Activated CD8-positive, alpha-beta memory T cell treated with anti-CD3 and anti-CD28 coated beads, Interleukin-2, amount 10 ng/mL, durations not matched to agents 7 days and 5 days (primary cell): ENCODE results near the gene EPN3. TPM values are rescaled to one million over a fixed set of nuclear protein-coding genes. Genes with fewer than 3 reads are reported as not detected.

Experiments
- ATAC-seq: fragments of 150-1000 bp; cut with Tn5 transposase; one replicate; pipeline ENCODE4 v1.10.0; 2021; ENCODE audit warnings: moderate library complexity
- CTCF ChIA-PET: fragments of 350-600 bp; sonication (Branson Sonifier 250); formaldehyde crosslinking; loops from one replicate; lab custom pipeline; 2021; ENCODE audit warnings: antibody characterized with exemption; lab: Charles Lee
- DNase-seq: peaks from one replicate; pipeline ENCODE4 v3.0.0-alpha.2; 2020
- H3K27ac Mint-ChIP-seq: one replicate; pipeline ENCODE4 v1.8.0; 2021; ENCODE audit warnings: mild to moderate bottlenecking, mixed read lengths
- H3K27me3 Mint-ChIP-seq: one replicate; pipeline ENCODE4 v1.8.0; 2021; ENCODE audit warnings: mixed read lengths
- H3K36me3 Mint-ChIP-seq: one replicate; pipeline ENCODE4 v1.8.0; 2021; ENCODE audit warnings: mild to moderate bottlenecking, mixed read lengths
- H3K4me1 Mint-ChIP-seq: one replicate; pipeline ENCODE4 v1.8.0; 2021; ENCODE audit warnings: mixed read lengths
- H3K4me3 Mint-ChIP-seq: one replicate; pipeline ENCODE4 v1.8.0; 2021; ENCODE audit warnings: mild to moderate bottlenecking, moderate library complexity, mixed read lengths
- H3K9me3 Mint-ChIP-seq: one replicate; pipeline ENCODE4 v1.8.0; 2022; ENCODE audit warnings: low read depth, mixed read lengths
- total RNA-seq, 2 experiments: library from RNA; stranded (reverse); gene quantifications; one replicate each; pipeline ENCODE4 v1.2.3, GENCODE V29; 2021

EPN3 gene
- total RNA-seq, 2 experiments from 2014 or later, result not detected

DNA sequence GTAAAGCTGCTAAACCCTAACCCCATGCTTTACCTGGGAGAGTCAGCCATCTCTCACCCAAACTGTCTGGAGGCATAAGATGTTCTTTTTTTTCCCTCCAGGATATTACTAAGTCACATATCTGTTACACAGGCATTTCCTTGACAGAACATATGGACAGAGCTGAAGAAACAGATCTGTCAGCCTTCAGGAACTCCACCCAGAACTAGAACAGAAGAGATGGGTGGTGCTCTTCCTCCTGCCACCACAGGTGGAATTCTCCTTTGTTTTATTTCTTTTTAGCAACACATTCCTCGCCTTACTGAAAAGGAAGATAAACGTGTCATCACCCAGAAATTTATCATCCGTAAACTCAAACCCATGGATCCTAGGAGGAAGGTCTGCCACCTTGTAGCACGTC, 15.5 kb upstream of the EPN3 start:
- H3K9me3 Mint-ChIP-seq, result no peaks in the 10 kb centered on the region
- DNase-seq (no peak), ATAC-seq (no peak)
- H3K36me3 Mint-ChIP-seq, result no peaks in the 10 kb centered on the region
- H3K4me3 Mint-ChIP-seq, result no peak overlapping the region
- no peaks in the 10 kb centered on the region for H3K27me3 Mint-ChIP-seq
- peaks cover 6% of the 10 kb centered on the region for H3K4me1 Mint-ChIP-seq
- no peak overlapping the region for H3K27ac Mint-ChIP-seq
- CTCF ChIA-PET, result interaction anchor here (0.5 to 1.8 kb wide), 2 partner anchors 16 to 183 kb away, joined by 3 to 5 read pairs; no protein-coding TSS in a partner anchor

DNA sequence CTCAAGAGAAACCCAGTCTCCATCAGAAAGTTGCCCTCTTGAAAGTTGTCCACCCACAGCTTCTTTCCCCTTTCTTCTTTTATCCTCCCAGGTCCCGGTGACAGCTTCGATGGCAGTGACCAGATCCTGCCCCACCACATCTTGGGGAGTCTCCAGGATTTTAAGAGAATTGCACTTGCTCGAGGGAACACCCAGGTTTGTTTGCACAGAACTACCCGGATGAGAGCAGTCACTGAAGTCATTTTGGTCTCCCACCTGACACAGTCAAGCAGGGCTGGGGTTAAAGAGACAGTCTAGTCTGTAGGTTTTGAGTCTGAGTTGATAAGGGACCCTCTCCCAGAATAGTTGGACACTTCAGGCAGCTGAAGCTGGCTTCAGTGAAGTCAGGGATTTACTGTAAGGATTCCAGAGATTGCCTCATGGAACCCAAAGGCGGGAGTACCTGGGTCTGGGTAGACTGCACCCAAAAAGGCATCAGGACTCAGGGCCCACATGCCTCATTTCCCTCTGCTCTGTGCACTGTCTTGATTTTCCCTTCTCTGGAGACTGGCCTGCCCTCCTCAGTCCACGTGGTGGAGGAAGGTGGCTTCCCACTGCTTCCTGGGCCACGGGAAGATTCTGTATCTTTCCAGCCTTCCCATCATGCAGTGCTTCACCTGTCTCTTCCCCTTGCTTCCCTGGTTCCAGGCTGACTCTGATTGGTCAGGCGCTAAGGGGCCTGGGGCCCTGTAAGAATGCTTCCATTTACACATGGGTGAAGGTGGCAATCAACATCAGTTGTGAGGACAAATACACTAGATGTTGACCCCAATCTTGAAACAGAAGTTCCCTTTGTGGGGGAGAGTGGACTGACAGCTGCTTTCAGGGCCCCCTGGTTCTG, 14.8 kb upstream of the EPN3 start:
- H3K27me3 Mint-ChIP-seq, result no peaks in the 10 kb centered on the region
- no peaks in the 10 kb centered on the region for H3K9me3 Mint-ChIP-seq
- CTCF ChIA-PET, result interaction anchor here (0.5 kb wide), 1 partner anchor 183 kb away, joined by 3 read pairs; no protein-coding TSS in a partner anchor
- H3K4me1 Mint-ChIP-seq, result peaks cover 2% of the 10 kb centered on the region
- ATAC-seq, result no peak
- H3K4me3 Mint-ChIP-seq, result no peak overlapping the region
- no peaks in the 10 kb centered on the region for H3K36me3 Mint-ChIP-seq
- DNase-seq, result no peak
- H3K27ac Mint-ChIP-seq, result no peak overlapping the region

DNA sequence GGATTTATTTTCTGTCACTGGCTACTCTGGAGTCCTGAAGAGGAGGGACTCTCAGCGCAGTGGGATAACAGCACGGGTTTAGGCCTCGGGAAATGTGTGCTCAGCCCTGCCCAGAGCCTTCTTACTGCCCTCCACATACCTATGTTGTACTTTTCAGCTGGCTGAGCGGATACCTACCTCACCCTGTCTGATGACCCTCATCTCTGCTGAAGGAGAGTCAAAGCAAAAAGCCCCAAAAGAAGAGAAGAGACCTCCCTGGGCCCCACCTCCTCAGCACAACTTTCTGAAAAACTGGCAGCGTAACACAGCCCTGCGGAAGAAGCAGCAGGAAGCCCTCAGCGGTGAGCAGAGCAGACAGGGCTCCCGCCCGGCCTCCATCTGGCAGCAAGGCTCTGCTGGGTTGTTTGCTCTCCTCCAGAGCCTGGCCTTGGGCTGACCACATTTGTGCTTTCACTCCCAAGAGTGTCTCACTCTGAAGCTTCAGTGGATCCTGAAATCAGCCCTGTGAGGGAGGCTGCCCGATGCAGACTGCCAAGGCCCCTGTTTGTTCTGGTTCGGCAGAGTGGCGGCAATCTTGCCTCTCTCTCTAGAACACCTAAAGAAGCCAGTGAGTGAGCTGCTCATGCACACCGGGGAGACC, 14.0 kb upstream of the EPN3 start:
- Mint-ChIP-seq H3K27me3 (no peaks in the 10 kb centered on the region), H3K27ac (no peak overlapping the region), H3K4me1 (peaks cover 2% of the 10 kb centered on the region), H3K36me3 (no peaks in the 10 kb centered on the region), H3K4me3 (no peak overlapping the region), H3K9me3 (no peaks in the 10 kb centered on the region)
- CTCF ChIA-PET, result interaction anchor here (0.7 to 1.3 kb wide), 3 partner anchors 15 to 353 kb away, joined by 3 read pairs; partner anchors contain the start of genes EPN3 and SGCA
- DNase-seq, result no peak
- ATAC-seq, result no peak

DNA sequence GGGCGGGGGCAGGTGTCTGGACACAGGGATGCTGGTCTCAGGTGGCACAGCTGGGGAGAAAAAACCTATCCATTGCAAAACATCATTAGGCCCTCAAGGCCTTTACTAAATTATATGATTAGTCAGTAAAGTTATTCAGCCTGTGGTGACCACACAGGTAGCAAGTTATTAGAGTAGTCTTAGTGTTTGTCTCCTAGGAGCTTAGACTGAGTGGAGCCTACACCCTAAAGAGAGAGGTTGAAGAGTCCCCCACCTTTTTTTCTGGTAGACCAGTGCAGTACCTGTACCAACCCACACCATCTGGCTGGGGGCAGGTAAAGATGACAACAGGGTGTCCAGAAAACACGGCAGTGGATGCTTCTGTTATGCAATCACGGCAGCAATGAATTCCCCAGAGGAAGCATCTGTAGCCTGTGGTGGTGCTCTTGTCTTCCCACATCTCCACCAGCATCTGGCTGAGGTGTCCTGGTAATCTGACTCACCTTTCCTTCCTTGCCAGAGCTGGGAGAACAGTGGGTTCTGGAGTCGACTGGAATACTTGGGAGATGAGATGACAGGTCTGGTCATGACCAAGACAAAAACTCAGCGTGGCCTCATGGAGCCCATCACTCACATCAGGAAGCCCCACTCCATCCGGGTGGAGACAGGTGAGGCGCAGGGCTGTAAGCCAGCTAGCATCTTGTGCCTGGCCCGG, 13.2 kb upstream of the EPN3 start:
- H3K27me3 Mint-ChIP-seq, result no peaks in the 10 kb centered on the region
- ATAC-seq (no peak), DNase-seq (no peak)
- CTCF ChIA-PET, result interaction anchor here (0.7 to 1.3 kb wide), 3 partner anchors 14 to 353 kb away, joined by 3 read pairs; partner anchors contain the start of genes EPN3 and SGCA
- no peak overlapping the region for H3K4me3 Mint-ChIP-seq
- no peak overlapping the region for H3K27ac Mint-ChIP-seq
- no peaks in the 10 kb centered on the region for H3K9me3 Mint-ChIP-seq
- peaks cover 2% of the 10 kb centered on the region for H3K4me1 Mint-ChIP-seq
- no peaks in the 10 kb centered on the region for H3K36me3 Mint-ChIP-seq

DNA sequence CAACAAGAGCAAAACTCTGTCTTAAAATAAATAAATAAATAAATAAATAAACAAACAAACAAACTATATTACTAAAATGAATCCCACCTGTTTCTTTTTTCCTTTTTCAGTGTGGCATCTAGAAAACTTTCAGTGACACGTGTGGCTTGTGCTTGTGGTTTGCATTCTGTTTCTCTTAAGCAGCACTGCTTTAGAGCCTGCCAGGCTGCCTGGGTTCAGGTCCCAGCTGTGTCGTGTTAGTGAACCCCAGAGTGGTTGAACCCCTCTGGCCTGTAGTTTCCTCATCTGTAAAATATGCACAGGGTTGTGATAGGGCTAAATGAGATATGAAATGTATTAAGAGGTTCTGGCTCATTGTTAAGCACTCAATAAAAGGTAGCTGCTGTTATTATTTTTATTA, 12.1 kb upstream of the EPN3 start:
- H3K27me3 Mint-ChIP-seq, result no peaks in the 10 kb centered on the region

DNA sequence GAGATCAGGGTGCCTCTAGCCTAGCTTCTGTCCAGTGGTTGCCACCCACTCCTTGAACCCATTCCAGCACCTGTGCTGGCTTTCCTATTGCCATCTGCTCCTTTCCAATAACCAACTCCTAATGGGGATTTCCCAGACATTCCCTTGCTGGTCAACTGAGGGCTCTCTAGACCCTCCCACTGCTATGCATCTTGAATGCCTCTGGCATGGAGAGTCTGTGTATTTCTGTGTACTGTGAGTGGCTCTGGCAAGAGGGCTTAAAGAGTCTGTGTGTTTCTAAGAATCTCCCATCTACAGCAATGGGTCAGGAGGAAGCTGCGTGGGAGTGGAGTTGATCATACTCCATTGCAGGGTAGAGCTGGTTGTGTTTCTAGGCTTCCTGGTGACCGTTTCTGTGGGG, 11.0 kb upstream of the EPN3 start:
- Mint-ChIP-seq H3K4me3 (no peak overlapping the region), H3K36me3 (no peaks in the 10 kb centered on the region), H3K4me1 (peaks cover 2% of the 10 kb centered on the region), H3K9me3 (no peaks in the 10 kb centered on the region), H3K27me3 (no peaks in the 10 kb centered on the region), H3K27ac (no peak overlapping the region)
- DNase-seq (no peak), ATAC-seq (no peak)
- CTCF ChIA-PET, result interaction anchor here (1.4 kb wide), 1 partner anchor 25 kb away, joined by 3 read pairs; the partner anchor contains the start of gene SPATA20

More for the DNA sequence above, 12.1 kb upstream of the EPN3 start:
- CTCF ChIA-PET, result interaction anchor here (1.4 to 1.5 kb wide), 2 partner anchors 27 to 37 kb away, joined by 3 to 5 read pairs; partner anchors contain the start of gene SPATA20
- Mint-ChIP-seq H3K9me3 (no peaks in the 10 kb centered on the region), H3K4me3 (no peak overlapping the region), H3K36me3 (no peaks in the 10 kb centered on the region), H3K27ac (no peak overlapping the region), H3K4me1 (peaks cover 2% of the 10 kb centered on the region)
- ATAC-seq (no peak), DNase-seq (no peak)

DNA sequence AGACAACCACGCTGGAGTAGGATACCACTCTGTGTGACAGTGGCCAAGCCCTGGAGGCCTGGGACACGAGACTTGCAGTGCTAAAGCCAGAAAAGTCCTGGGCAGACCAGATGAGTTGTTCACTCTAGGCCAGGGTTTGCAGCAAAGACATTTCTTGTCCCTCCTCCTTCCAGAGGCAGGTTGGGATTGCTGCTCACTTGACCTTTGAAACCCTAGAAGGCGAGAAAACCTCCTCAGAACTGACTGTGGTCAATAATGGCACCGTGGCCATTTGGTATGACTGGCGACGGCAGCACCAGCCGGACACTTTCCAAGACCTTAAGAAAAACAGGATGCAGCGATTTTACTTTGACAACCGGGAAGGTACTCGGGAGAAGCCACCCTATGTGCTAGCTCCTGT, 9.8 kb upstream of the EPN3 start:
- CTCF ChIA-PET, result no interaction called here

DNA sequence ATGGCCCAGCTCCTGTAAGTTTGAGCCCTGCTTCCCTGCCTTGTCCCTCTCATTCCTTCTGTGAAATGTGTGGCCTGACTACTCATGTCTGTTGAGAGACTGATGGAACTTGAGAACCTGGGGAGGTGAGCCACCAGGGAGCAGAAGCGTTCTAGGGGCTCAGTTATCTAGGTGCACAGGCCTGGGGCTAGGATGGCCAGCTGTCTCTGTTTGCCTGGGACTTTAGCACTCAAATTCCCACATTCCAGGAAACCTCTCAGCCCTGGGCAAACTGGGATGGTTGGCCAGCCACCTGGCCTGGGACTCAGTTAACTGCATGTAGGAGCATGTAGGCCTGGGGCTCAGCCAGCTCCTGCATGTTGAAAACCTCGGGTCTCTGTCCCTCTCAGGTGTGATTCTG, 9.3 kb upstream of the EPN3 start:
- no peak for DNase-seq
- CTCF ChIA-PET, result interaction anchor here (1.4 kb wide), 1 partner anchor 174 kb away, joined by 3 read pairs; no protein-coding TSS in a partner anchor

More for the DNA sequence above, 9.8 kb upstream of the EPN3 start:
- Mint-ChIP-seq H3K36me3 (no peaks in the 10 kb centered on the region), H3K4me1 (peaks cover 2% of the 10 kb centered on the region), H3K27ac (no peak overlapping the region), H3K27me3 (no peaks in the 10 kb centered on the region), H3K4me3 (no peak overlapping the region), H3K9me3 (no peaks in the 10 kb centered on the region)
- DNase-seq (no peak), ATAC-seq (no peak)

DNA sequence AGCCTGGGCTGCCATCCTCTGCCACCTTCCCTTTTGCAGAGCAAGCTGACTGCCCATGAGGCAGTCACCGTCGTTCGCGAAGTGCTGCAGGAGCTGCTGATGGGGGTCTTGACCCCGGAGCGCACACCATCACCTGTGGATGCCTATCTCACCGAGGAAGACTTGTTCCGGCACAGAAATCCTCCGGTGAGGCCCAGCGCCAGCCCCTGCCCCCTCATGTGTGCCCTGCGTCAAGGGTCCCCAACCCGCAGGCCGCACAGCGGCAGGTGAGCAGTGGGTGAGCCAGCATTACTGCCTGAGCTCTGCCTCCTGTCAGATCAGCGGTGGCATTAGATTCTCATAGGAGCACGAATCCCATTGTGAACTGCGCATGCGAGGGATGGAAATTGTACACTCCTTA, 7.7 kb upstream of the EPN3 start:
- DNase-seq (no peak), ATAC-seq (no peak)
- H3K27me3 Mint-ChIP-seq, result peaks cover 4% of the 10 kb centered on the region
- no peak overlapping the region for H3K27ac Mint-ChIP-seq
- peaks cover 2% of the 10 kb centered on the region for H3K4me1 Mint-ChIP-seq
- CTCF ChIA-PET, result no interaction called here
- H3K4me3 Mint-ChIP-seq, result no peak overlapping the region
- H3K36me3 Mint-ChIP-seq, result no peaks in the 10 kb centered on the region
- H3K9me3 Mint-ChIP-seq, result no peaks in the 10 kb centered on the region

More for the DNA sequence above, 9.3 kb upstream of the EPN3 start:
- Mint-ChIP-seq H3K27ac (no peak overlapping the region), H3K36me3 (no peaks in the 10 kb centered on the region), H3K9me3 (no peaks in the 10 kb centered on the region), H3K4me1 (peaks cover 2% of the 10 kb centered on the region), H3K4me3 (no peak overlapping the region), H3K27me3 (no peaks in the 10 kb centered on the region)
- ATAC-seq, result no peak

DNA sequence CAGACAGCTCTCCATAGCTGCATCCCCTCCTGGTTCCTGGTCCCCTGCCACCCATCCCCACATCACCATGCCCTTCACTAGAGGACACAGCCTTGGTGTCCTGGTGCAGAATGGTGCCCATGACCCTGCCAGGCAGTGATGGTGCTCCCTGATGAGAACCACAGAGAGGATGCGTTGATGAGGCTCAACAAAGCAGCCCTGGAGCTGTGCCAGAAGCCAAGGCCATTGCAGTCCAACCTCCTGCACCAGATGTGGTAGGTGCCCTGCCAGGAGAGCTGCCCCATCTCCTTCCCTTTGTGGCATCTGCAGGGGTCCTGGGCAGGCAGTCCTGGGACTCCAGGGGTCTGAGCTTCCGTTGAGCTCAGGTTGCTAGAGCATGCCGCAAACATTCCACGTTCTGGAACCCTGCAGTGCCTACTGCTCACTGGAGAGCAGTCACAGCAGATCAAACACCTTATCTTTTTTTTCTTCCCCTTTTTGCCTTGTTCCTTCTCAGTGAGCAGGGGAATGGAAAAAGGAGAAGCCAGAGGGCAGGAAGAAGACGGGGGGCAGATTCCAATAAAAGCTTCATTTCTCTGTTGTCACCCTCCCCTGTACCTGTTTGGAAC, 5.3 kb upstream of the EPN3 start:
- DNase-seq, result no peak
- CTCF ChIA-PET, result interaction anchor here (1.2 kb wide), 1 partner anchor 12 kb away, joined by 3 read pairs; no protein-coding TSS in a partner anchor
- H3K4me3 Mint-ChIP-seq, result no peak overlapping the region

DNA sequence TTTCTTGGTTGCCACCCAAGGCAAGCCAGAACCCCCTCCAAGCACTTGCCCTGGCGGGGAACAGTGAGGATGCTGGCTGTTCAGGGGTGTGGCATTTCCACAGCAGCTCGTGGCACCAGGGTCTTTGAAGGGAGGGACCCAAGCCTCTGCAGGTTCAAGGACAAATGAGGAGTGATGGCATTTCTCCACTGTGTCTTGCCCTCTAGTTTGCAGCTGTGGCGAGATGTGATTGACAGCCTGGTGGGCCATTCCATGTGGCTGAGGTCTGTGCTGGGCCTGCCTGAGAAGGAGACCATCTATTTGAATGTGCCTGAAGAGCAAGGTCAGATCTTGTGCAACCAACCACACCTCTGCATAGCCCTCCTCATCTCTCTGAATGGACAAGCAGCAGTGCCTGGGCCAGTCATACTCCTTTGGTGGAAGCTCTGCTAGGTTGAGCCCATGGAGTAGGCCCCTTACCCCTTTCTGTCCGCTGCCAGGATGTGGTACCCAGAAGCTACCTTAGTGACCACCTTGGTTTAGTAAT, 4.5 kb upstream of the EPN3 start:
- no peak overlapping the region for H3K4me3 Mint-ChIP-seq
- CTCF ChIA-PET, result interaction anchor here (1.2 kb wide), 1 partner anchor 13 kb away, joined by 3 read pairs; no protein-coding TSS in a partner anchor
- H3K4me1 Mint-ChIP-seq, result peaks cover 2% of the 10 kb centered on the region
- no peaks in the 10 kb centered on the region for H3K9me3 Mint-ChIP-seq
- no peak for DNase-seq
- peaks cover 32% of the 10 kb centered on the region for H3K27me3 Mint-ChIP-seq
- no peak overlapping the region for H3K27ac Mint-ChIP-seq
- no peaks in the 10 kb centered on the region for H3K36me3 Mint-ChIP-seq
- ATAC-seq, result no peak

More for the DNA sequence above, 5.3 kb upstream of the EPN3 start:
- Mint-ChIP-seq H3K36me3 (no peaks in the 10 kb centered on the region), H3K4me1 (no peaks in the 10 kb centered on the region), H3K9me3 (no peaks in the 10 kb centered on the region), H3K27me3 (peaks cover 25% of the 10 kb centered on the region), H3K27ac (no peak overlapping the region)
- no peak for ATAC-seq

DNA sequence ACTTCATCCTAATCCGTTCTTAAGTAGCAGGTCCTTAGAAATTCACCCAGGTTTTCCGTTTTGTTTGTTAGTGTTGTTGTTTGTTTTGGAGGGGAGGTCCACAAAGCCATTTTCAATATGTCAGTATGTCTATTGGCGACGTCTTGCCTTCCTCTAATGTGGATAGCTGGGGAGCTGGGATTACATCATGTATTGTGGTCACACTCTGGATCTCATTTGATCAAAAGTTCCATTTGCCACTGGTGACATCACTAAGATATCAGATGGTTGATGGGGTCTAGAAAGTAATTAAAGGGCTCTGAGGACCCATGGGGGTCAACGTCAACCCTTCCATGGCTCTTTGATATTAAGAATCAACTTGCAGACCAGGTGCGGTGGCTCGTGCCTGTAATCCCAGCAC, 2.7 kb upstream of the EPN3 start:
- Mint-ChIP-seq H3K27ac (no peak overlapping the region), H3K9me3 (no peaks in the 10 kb centered on the region), H3K27me3 (peaks cover 50% of the 10 kb centered on the region), H3K36me3 (no peaks in the 10 kb centered on the region), H3K4me3 (no peak overlapping the region), H3K4me1 (peaks cover 14% of the 10 kb centered on the region)
- no peak for ATAC-seq
- CTCF ChIA-PET, result interaction anchor here (2.7 kb wide), 1 partner anchor 12 kb away, joined by 13 read pairs; no protein-coding TSS in a partner anchor
- DNase-seq, result no peak
